GM23338 (cell line): ENCODE results near the gene PTP4A1.

ENCODE experiments used
- CREB1 ChIP-seq: fragments of 250-450 bp; sonication (Bioruptor Pico); IDR thresholded peaks from 2 replicates; pipeline ENCODE4 v1.5.0; 2020; ENCODE audit warnings: low read depth, mild to moderate bottlenecking, moderate library complexity
- EZH2 ChIP-seq: fragments of 200-600 bp; sonication (generic); IDR thresholded peaks from one replicate; pipeline ENCODE4 v1.8.0; 2017; ENCODE audit warnings: antibody characterized with exemption, mild to moderate bottlenecking, low read depth; ENCODE audit not compliant: unreplicated experiment
- EZH2phosphoT487 ChIP-seq: fragments of 200-600 bp; sonication (generic); IDR thresholded peaks from one replicate; pipeline ENCODE4 v1.8.1; 2018; ENCODE audit warnings: antibody characterized with exemption; ENCODE audit not compliant: unreplicated experiment
- JUNB ChIP-seq: IDR thresholded peaks from one replicate; pipeline ENCODE4 v1.6.1; 2016; ENCODE audit warnings: antibody characterized with exemption; ENCODE audit not compliant: unreplicated experiment
- NANOG ChIP-seq: IDR thresholded peaks from 2 replicates; pipeline ENCODE4 v1.6.1; 2016; ENCODE audit warnings: antibody characterized with exemption, borderline replicate concordance
- POLR2AphosphoS5 ChIP-seq: IDR thresholded peaks from 2 replicates; pipeline ENCODE4 v1.6.1; 2016; ENCODE audit warnings: antibody characterized with exemption, low read depth
- ZNF331 ChIP-seq: fragments of 250-450 bp; sonication (Bioruptor Pico); IDR thresholded peaks from 2 replicates; pipeline ENCODE4 v1.5.0; 2020; ENCODE audit warnings: low read depth, mild to moderate bottlenecking, moderate library complexity
- TF ChIP-seq, protein P1 (sequence below): IDR thresholded peaks from one replicate; pipeline ENCODE4 v1.6.1; 2018; ENCODE audit warnings: antibody characterized with exemption; ENCODE audit not compliant: unreplicated experiment
- TF ChIP-seq, protein P2 (sequence below), 2 experiments: fragments of 200-600 bp in 1 of 2; sonication (generic) in 1 of 2; conservative IDR thresholded peaks; 2 replicates each; pipeline versions ENCODE4 v1.5.1 to v1.6.1; 2016 to 2017; ENCODE audit warnings: antibody characterized with exemption in 2 of 2, low read depth in 2 of 2, mild to moderate bottlenecking in 2 of 2, moderate library complexity in 1 of 2
- TF ChIP-seq, protein P3 (sequence below): IDR thresholded peaks from 2 replicates; pipeline ENCODE4 v1.6.1; 2016; ENCODE audit warnings: antibody characterized with exemption
- TF ChIP-seq, protein P4 (sequence below): fragments of 250-450 bp; sonication (Bioruptor Pico); IDR thresholded peaks from 2 replicates; pipeline ENCODE4 v1.5.0; 2020; ENCODE audit warnings: mild to moderate bottlenecking, moderate library complexity

DNA sequence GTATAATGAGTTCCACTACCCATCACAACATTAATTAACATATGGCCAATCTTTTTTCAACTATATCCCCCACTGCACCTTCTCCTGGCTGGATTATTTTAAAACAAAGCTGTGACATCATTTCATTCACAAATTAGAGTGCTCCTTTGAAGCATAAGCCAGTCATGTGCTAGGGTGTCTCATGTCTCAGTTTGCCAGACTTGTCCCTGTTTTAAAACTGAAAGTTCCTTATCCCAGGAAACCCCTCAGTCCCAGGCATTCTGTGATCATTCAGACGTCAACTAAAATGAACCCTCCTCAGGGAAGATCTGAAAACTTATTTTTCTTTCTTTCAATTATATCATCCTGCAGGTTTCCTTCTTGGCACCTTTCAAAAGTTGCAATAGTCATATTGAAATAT lies 29.3 kb upstream of the PTP4A1 start:
- TF ChIP-seq, protein P1, sequence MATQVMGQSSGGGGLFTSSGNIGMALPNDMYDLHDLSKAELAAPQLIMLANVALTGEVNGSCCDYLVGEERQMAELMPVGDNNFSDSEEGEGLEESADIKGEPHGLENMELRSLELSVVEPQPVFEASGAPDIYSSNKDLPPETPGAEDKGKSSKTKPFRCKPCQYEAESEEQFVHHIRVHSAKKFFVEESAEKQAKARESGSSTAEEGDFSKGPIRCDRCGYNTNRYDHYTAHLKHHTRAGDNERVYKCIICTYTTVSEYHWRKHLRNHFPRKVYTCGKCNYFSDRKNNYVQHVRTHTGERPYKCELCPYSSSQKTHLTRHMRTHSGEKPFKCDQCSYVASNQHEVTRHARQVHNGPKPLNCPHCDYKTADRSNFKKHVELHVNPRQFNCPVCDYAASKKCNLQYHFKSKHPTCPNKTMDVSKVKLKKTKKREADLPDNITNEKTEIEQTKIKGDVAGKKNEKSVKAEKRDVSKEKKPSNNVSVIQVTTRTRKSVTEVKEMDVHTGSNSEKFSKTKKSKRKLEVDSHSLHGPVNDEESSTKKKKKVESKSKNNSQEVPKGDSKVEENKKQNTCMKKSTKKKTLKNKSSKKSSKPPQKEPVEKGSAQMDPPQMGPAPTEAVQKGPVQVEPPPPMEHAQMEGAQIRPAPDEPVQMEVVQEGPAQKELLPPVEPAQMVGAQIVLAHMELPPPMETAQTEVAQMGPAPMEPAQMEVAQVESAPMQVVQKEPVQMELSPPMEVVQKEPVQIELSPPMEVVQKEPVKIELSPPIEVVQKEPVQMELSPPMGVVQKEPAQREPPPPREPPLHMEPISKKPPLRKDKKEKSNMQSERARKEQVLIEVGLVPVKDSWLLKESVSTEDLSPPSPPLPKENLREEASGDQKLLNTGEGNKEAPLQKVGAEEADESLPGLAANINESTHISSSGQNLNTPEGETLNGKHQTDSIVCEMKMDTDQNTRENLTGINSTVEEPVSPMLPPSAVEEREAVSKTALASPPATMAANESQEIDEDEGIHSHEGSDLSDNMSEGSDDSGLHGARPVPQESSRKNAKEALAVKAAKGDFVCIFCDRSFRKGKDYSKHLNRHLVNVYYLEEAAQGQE = no peak
- TF ChIP-seq EZH2phosphoT487 (no peak), POLR2AphosphoS5 (no peak), EZH2 (no peak), ZNF331 (CRISPR knock-in tag) (no peak), CREB1 (CRISPR knock-in tag) (no peak), NANOG (no peak), JUNB (no peak)
- TF ChIP-seq, protein P2, sequence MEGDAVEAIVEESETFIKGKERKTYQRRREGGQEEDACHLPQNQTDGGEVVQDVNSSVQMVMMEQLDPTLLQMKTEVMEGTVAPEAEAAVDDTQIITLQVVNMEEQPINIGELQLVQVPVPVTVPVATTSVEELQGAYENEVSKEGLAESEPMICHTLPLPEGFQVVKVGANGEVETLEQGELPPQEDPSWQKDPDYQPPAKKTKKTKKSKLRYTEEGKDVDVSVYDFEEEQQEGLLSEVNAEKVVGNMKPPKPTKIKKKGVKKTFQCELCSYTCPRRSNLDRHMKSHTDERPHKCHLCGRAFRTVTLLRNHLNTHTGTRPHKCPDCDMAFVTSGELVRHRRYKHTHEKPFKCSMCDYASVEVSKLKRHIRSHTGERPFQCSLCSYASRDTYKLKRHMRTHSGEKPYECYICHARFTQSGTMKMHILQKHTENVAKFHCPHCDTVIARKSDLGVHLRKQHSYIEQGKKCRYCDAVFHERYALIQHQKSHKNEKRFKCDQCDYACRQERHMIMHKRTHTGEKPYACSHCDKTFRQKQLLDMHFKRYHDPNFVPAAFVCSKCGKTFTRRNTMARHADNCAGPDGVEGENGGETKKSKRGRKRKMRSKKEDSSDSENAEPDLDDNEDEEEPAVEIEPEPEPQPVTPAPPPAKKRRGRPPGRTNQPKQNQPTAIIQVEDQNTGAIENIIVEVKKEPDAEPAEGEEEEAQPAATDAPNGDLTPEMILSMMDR (conservative IDR thresholded peaks at IDR 0.05; ENCODE audit: low read depth in 2 of 2) = no peak
- TF ChIP-seq, protein P3, sequence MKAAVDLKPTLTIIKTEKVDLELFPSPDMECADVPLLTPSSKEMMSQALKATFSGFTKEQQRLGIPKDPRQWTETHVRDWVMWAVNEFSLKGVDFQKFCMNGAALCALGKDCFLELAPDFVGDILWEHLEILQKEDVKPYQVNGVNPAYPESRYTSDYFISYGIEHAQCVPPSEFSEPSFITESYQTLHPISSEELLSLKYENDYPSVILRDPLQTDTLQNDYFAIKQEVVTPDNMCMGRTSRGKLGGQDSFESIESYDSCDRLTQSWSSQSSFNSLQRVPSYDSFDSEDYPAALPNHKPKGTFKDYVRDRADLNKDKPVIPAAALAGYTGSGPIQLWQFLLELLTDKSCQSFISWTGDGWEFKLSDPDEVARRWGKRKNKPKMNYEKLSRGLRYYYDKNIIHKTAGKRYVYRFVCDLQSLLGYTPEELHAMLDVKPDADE = no peak
- TF ChIP-seq, protein P4, sequence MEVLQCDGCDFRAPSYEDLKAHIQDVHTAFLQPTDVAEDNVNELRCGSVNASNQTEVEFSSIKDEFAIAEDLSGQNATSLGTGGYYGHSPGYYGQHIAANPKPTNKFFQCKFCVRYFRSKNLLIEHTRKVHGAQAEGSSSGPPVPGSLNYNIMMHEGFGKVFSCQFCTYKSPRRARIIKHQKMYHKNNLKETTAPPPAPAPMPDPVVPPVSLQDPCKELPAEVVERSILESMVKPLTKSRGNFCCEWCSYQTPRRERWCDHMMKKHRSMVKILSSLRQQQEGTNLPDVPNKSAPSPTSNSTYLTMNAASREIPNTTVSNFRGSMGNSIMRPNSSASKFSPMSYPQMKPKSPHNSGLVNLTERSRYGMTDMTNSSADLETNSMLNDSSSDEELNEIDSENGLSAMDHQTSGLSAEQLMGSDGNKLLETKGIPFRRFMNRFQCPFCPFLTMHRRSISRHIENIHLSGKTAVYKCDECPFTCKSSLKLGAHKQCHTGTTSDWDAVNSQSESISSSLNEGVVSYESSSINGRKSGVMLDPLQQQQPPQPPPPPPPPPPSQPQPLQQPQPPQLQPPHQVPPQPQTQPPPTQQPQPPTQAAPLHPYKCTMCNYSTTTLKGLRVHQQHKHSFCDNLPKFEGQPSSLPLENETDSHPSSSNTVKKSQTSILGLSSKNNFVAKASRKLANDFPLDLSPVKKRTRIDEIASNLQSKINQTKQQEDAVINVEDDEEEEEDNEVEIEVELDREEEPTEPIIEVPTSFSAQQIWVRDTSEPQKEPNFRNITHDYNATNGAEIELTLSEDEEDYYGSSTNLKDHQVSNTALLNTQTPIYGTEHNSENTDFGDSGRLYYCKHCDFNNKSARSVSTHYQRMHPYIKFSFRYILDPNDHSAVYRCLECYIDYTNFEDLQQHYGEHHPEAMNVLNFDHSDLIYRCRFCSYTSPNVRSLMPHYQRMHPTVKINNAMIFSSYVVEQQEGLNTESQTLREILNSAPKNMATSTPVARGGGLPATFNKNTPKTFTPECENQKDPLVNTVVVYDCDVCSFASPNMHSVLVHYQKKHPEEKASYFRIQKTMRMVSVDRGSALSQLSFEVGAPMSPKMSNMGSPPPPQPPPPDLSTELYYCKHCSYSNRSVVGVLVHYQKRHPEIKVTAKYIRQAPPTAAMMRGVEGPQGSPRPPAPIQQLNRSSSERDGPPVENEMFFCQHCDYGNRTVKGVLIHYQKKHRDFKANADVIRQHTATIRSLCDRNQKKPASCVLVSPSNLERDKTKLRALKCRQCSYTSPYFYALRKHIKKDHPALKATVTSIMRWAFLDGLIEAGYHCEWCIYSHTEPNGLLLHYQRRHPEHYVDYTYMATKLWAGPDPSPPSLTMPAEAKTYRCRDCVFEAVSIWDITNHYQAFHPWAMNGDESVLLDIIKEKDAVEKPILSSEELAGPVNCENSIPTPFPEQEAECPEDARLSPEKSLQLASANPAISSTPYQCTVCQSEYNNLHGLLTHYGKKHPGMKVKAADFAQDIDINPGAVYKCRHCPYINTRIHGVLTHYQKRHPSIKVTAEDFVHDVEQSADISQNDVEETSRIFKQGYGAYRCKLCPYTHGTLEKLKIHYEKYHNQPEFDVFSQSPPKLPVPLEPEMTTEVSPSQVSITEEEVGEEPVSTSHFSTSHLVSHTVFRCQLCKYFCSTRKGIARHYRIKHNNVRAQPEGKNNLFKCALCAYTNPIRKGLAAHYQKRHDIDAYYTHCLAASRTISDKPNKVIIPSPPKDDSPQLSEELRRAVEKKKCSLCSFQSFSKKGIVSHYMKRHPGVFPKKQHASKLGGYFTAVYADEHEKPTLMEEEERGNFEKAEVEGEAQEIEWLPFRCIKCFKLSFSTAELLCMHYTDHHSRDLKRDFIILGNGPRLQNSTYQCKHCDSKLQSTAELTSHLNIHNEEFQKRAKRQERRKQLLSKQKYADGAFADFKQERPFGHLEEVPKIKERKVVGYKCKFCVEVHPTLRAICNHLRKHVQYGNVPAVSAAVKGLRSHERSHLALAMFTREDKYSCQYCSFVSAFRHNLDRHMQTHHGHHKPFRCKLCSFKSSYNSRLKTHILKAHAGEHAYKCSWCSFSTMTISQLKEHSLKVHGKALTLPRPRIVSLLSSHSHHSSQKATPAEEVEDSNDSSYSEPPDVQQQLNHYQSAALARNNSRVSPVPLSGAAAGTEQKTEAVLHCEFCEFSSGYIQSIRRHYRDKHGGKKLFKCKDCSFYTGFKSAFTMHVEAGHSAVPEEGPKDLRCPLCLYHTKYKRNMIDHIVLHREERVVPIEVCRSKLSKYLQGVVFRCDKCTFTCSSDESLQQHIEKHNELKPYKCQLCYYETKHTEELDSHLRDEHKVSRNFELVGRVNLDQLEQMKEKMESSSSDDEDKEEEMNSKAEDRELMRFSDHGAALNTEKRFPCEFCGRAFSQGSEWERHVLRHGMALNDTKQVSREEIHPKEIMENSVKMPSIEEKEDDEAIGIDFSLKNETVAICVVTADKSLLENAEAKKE (CRISPR knock-in tag) = no peak
